ENCODE data around the gene PADI6. TPM values are rescaled to one million over a fixed set of nuclear protein-coding genes. Genes with fewer than 3 reads are reported as not detected.

Gene PADI6
- total and polyA plus RNA-seq, 4 experiments from 2014 or later = 0.10 TPM; not detected in 3

Other genes starting within 250 kb of the PADI6 start
- not detected for gene PADI1, start 167.1 kb upstream of the PADI6 start, total RNA-seq
- gene PADI1, start 167.1 kb upstream of the PADI6 start, polyA plus RNA-seq = not detected
- gene PADI3, start 123.1 kb upstream of the PADI6 start, total RNA-seq = not detected
- not detected for gene PADI3, start 123.1 kb upstream of the PADI6 start, polyA plus RNA-seq
- under 1 TPM in 1 of 2 experiments, not detected in 1; 0.14 TPM for gene PADI4, start 64.0 kb upstream of the PADI6 start, total RNA-seq
- under 1 TPM in 1 of 2 donors, not detected in 1; 0.08 TPM for gene PADI4, start 64.0 kb upstream of the PADI6 start, polyA plus RNA-seq
- gene RCC2, start 67.5 kb downstream of the PADI6 start, total RNA-seq = 10 to 100 TPM; 38.5 to 41.2 TPM
- gene RCC2, start 67.5 kb downstream of the PADI6 start, polyA plus RNA-seq = 10 to 100 TPM in 1 of 2 donors, 1 to 10 TPM in 1; 6.7 to 18.3 TPM
- under 1 TPM; 0.47 to 0.78 TPM for gene ARHGEF10L, start 167.5 kb downstream of the PADI6 start, total RNA-seq
- not detected for gene ARHGEF10L, start 167.5 kb downstream of the PADI6 start, polyA plus RNA-seq